ELR (cell line): ENCODE measurements around the gene CASP10.
A peak's percentile ranks its signal among the peaks of the same experiment; 100 is the strongest.

Experiments used
- DNase-seq: peaks from one replicate; pipeline ENCODE4 v3.0.0-alpha.2; 2015; ENCODE audit warnings: low read depth

CASP10 gene

DNA sequence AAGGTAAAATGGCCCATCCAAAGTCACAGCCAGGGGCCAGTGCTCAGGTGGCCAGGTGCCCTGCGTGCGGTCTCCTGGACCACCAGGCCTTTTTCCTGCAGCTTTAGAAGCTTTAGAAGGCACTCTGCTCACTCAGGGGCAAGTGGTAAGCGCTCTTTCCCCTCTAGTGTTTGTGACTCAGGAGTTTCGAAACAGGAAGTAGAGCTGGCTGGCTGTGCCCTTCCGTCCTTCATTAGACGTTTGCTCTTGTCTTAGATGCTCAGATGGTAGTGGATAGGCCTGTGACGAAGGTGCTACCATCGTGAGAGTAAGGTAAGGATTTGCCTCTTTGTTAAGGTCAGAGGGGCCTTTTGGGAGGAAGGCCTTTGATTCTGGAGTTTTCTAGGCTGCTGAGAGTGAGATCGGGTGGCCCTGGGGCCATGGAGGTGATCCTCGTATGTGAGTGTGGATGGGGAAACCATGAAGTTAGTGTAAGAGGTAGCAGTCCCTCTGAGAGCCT, 77.4 kb downstream of the CASP10 start, which contains the start of gene CASP8:
TSS of gene CASP8 (plus strand) at position 235 of the 499 bp plus-strand sequence. CDS start 5,951 bp downstream, outside the sequence.
- peak; percentile 82 for DNase-seq

GRCh38 chr2:201261471-201261870, 78.5 kb downstream of the CASP10 start:
- no peak for DNase-seq

- no peak for DNase-seq
These were observed 79.0 kb downstream of the CASP10 start for GRCh38 chr2:201261906-201262305.

GRCh38 chr2:201262718-201263117, 79.8 kb downstream of the CASP10 start:
- no peak for DNase-seq

DNA sequence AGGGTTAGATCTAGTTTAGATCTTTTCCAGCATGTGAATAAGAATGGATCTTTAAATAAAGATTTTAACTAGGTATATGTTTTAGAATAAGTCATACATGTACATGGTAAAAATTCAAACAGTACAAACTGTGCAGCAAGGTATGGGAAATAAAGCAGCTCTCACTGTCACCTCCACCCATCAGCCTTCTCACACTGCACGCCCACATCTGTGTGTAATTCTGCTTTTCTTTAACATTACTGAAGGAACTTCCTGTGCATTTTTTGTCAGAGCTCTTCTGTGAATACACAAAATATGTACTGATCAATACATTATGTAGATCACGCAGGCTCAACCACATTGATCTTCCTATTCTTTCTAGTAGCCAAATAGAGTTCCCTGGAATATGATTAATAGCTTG, 80.8 kb downstream of the CASP10 start:
- no peak for DNase-seq

DNA sequence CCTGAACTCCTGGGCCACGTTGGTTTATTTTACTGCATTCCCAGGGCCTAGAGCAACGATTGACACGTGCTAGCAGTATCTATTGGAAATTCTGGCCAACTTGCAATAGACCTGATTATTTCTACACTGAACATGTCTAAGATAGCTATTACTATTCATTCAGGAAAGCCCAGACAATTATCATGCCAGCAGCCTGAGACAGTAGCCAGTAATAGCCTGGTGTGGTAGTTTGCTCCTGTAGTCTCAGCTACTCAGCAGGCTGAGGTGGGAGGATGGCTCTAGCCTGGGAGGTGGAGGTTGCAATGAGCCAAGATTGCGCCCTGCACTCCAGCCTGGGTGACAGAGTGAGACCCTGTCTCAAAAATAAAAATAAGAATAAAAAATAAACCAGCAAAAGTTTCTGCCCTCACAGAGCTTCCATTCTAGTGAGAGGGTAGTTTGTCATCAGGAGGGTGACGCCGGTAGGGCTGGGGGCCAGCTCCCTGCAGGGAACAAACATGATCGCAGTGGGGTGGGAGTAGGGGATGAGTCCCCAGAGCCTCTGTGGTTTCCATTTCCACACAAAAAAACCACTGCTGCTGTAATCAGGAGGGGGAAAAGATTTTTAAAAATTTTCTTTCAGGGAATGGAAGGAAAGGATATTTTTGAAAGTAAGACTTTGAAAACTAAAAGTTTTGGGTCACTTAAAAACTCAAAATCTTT, 81.7 kb downstream of the CASP10 start:
- no peak for DNase-seq

- DNase-seq: no peak
These were observed 83.7 kb downstream of the CASP10 start for GRCh38 chr2:201266629-201267028.

DNA sequence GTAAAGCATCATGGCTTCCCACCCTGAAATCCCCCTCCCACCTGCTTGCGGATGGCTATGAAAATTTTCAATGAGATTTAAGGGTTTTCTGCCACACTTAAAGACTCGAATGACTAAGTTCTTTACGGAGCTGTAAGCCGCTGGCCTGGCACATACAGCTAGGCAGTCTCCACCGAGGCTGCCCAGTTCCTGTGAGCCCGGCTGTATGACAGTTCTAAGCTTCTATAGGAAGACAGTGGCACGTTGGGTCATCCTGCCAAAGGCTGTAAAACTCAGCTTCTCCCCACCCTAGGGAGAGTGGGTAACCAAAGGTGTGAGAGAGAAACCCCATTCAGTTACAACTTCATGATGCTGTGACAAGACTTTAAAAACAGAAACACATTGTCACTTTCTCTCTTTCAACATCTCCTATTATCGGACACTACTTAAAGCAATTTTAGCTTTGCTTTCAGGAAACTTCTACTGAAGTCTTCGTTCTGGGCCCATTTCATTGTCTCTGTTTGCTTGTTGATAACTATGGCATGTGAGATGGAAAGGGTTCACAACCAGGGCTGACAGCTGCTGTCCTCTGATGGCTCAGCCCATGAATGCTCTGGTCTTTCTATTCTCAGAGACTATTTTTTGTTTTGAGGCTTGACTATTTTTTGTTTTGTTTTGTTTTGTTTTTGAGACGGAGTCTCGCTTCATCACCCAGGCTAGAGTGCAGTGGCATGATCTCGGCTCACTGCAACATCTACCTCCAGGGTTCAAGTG, 84.5 kb downstream of the CASP10 start:
- DNase-seq: no peak

- no peak for DNase-seq
These were observed 86.8 kb downstream of the CASP10 start for GRCh38 chr2:201269764-201270163.

- DNase-seq: no peak
These were observed 87.5 kb downstream of the CASP10 start for GRCh38 chr2:201270293-201271001.

GRCh38 chr2:201271917-201272316, 89.0 kb downstream of the CASP10 start:
- DNase-seq: no peak

DNA sequence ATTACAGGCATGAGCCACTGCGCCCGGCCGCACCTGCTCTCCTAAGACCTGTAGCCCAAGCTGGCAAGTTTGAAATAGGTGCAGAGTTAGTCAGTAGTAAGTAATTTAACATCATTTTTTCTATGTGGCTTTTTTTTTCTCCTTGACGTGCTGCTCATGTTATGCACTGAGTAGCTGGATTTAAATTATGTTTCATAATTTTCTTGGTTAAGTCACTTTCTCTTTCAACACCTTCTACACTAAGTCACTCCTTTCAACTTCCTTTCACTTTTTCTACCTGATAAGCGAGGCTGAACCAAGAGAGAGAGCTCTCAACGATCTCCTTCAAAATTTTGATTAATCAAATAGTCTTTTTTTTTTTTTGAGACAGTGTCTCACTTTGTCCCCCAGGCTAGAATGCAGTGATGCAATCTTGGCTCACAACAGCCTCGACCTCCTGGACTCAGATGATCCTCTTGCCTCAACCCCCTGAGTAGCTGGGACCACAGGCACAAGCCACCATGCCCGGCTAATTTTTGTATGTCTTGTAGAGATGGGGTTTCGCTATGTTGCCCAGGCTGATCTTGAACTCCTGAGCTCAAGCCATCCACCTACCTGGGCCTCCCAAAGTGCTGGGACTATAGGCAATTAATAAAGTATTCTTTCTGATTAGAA, 90.5 kb downstream of the CASP10 start:
- DNase-seq: no peak

- no peak for DNase-seq
These were observed 92.1 kb downstream of the CASP10 start for GRCh38 chr2:201275069-201275468.

- no peak for DNase-seq
These were observed 93.0 kb downstream of the CASP10 start for GRCh38 chr2:201275990-201276389.

- DNase-seq: no peak
These were observed 93.6 kb downstream of the CASP10 start for GRCh38 chr2:201276511-201276910.
